Mesendoderm (in vitro differentiated cells): ENCODE measurements around the gene RPGRIP1L.
A peak's percentile ranks its signal among the peaks of the same experiment; 100 is the strongest.

ENCODE experiments used
- DNase-seq: peaks from one replicate; pipeline ENCODE4 v3.0.0; 2013
- H2AK5ac ChIP-seq: 2 replicates; pipeline ENCODE4 v1.6.1; 2013; ENCODE audit warnings: low read length, inconsistent platforms
- H2BK120ac ChIP-seq: 2 replicates; pipeline ENCODE4 v1.6.1; 2013; ENCODE audit warnings: low read depth, mild to moderate bottlenecking, low read length, moderate library complexity, mixed read lengths
- H2BK15ac ChIP-seq: replicated peaks from 2 replicates; pipeline ENCODE4 v1.6.1; 2013; ENCODE audit warnings: low read depth, mild to moderate bottlenecking, moderate library complexity
- H2BK5ac ChIP-seq: 2 replicates; pipeline ENCODE4 v1.6.1; 2013; ENCODE audit warnings: low read length, inconsistent platforms
- H3K18ac ChIP-seq: 2 replicates; pipeline ENCODE4 v1.6.1; 2013; ENCODE audit warnings: mild to moderate bottlenecking, low read length, mixed read lengths
- H3K23ac ChIP-seq: one replicate; pipeline ENCODE4 v1.6.1; 2013; ENCODE audit warnings: low read length
- H3K27ac ChIP-seq: 2 replicates; pipeline ENCODE4 v1.5.1; 2013; ENCODE audit warnings: low read depth, mild to moderate bottlenecking, inconsistent platforms, low read length, moderate library complexity
- H3K27me3 ChIP-seq: 2 replicates; pipeline ENCODE4 v1.6.1; 2013; ENCODE audit warnings: low read length, control low read depth, mild to moderate bottlenecking, inconsistent platforms; ENCODE audit not compliant: insufficient read depth, poor library complexity
- H3K36me3 ChIP-seq: 2 replicates; pipeline ENCODE4 v1.6.1; 2013; ENCODE audit warnings: low read length, inconsistent platforms; ENCODE audit not compliant: control insufficient read depth, insufficient read depth
- H3K4ac ChIP-seq: one replicate; pipeline ENCODE4 v1.6.1; 2013; ENCODE audit warnings: low read depth, mild to moderate bottlenecking, low read length, moderate library complexity
- H3K4me1 ChIP-seq: 2 replicates; pipeline ENCODE4 v1.6.1; 2013; ENCODE audit warnings: low read depth, low read length, inconsistent platforms; ENCODE audit not compliant: control insufficient read depth
- H3K4me2 ChIP-seq: 2 replicates; pipeline ENCODE4 v1.6.1; 2013; ENCODE audit warnings: low read length
- H3K4me3 ChIP-seq: 2 replicates; pipeline ENCODE4 v1.5.1; 2013; ENCODE audit warnings: mild to moderate bottlenecking, low read length
- H3K56ac ChIP-seq: one replicate; pipeline ENCODE4 v1.6.1; 2013; ENCODE audit warnings: low read length
- H3K79me1 ChIP-seq: 2 replicates; pipeline ENCODE4 v1.6.1; 2013; ENCODE audit warnings: low read length, inconsistent platforms
- H3K79me2 ChIP-seq: 2 replicates; pipeline ENCODE4 v1.6.1; 2013; ENCODE audit warnings: mild to moderate bottlenecking, low read length; ENCODE audit not compliant: control insufficient read depth, insufficient read depth
- H3K9ac ChIP-seq: 2 replicates; pipeline ENCODE4 v1.6.1; 2013; ENCODE audit warnings: low read length, inconsistent platforms
- H4K5ac ChIP-seq: one replicate; pipeline ENCODE4 v1.6.1; 2013; ENCODE audit warnings: low read length
- H4K8ac ChIP-seq: one replicate; pipeline ENCODE4 v1.6.1; 2013; ENCODE audit warnings: low read depth, mild to moderate bottlenecking, control low read depth, low read length, moderate library complexity
- whole genome bisulfite sequencing: extraction: QIAGEN DNeasy Blood & Tissue Kit; methylation state at CpG from one replicate; pipeline ENCODE4 v1.1.7; 2013; ENCODE audit warnings: low lambda C conversion rate, missing lambda C conversion rate; ENCODE audit not compliant: insufficient coverage; ENCODE audit errors: extremely low coverage; 5-methylcytosine and 5-hydroxymethylcytosine counted together

Gene RPGRIP1L

GRCh38 chr16:53620476-53620875 lies 83.2 kb downstream of the RPGRIP1L start:
- H2BK120ac ChIP-seq: no peak overlapping the region
- H3K4me2 ChIP-seq: no peak overlapping the region
- H3K56ac ChIP-seq: no peak overlapping the region
- no CpG with 5 or more reads among the region's 5 CpGs for WGBS
- no peak overlapping the region for H3K9ac ChIP-seq
- no peaks in the 10 kb centered on the region for H3K36me3 ChIP-seq
- H3K4me1 ChIP-seq: no peaks in the 10 kb centered on the region
- no peak overlapping the region for H3K18ac ChIP-seq
- no peak overlapping the region for H3K27ac ChIP-seq
- no peak overlapping the region for H4K8ac ChIP-seq
- no peak overlapping the region for H2AK5ac ChIP-seq
- H3K79me2 ChIP-seq: no peaks in the 10 kb centered on the region
- no peaks in the 10 kb centered on the region for H3K79me1 ChIP-seq
- H4K5ac ChIP-seq: no peak overlapping the region
- no peak overlapping the region for H3K23ac ChIP-seq
- no peak for DNase-seq
- no peaks in the 10 kb centered on the region for H3K27me3 ChIP-seq
- H3K4ac ChIP-seq: no peak overlapping the region
- H2BK15ac ChIP-seq: no peak overlapping the region
- no peak overlapping the region for H2BK5ac ChIP-seq
- no peak overlapping the region for H3K4me3 ChIP-seq

GRCh38 chr16:53619235-53619634 lies 84.4 kb downstream of the RPGRIP1L start:
- no peak overlapping the region for H3K4me3 ChIP-seq
- H2AK5ac ChIP-seq: no peak overlapping the region
- no peaks in the 10 kb centered on the region for H3K79me2 ChIP-seq
- H2BK120ac ChIP-seq: no peak overlapping the region
- no peak overlapping the region for H4K5ac ChIP-seq
- H3K23ac ChIP-seq: no peak overlapping the region
- no peaks in the 10 kb centered on the region for H3K79me1 ChIP-seq
- H3K4ac ChIP-seq: no peak overlapping the region
- H3K9ac ChIP-seq: no peak overlapping the region
- no peak overlapping the region for H2BK5ac ChIP-seq
- DNase-seq: no peak
- no peak overlapping the region for H3K27ac ChIP-seq
- no peak overlapping the region for H2BK15ac ChIP-seq
- WGBS: no CpG with 5 or more reads among the region's 3 CpGs
- H3K56ac ChIP-seq: no peak overlapping the region
- no peaks in the 10 kb centered on the region for H3K36me3 ChIP-seq
- no peak overlapping the region for H3K18ac ChIP-seq
- H3K4me2 ChIP-seq: no peak overlapping the region
- no peaks in the 10 kb centered on the region for H3K4me1 ChIP-seq
- no peak overlapping the region for H4K8ac ChIP-seq
- no peaks in the 10 kb centered on the region for H3K27me3 ChIP-seq

GRCh38 chr16:53614346-53614745 lies 89.3 kb downstream of the RPGRIP1L start:
- Histone ChIP-seq H3K4me2 (no peak overlapping the region), H3K18ac (no peak overlapping the region), H3K79me1 (no peaks in the 10 kb centered on the region), H4K8ac (no peak overlapping the region), H2BK120ac (no peak overlapping the region), H2BK15ac (no peak overlapping the region), H2AK5ac (no peak overlapping the region), H3K36me3 (no peaks in the 10 kb centered on the region), H3K27me3 (no peaks in the 10 kb centered on the region), H3K4me1 (no peaks in the 10 kb centered on the region), H3K9ac (no peak overlapping the region), H3K79me2 (no peaks in the 10 kb centered on the region), H3K23ac (no peak overlapping the region), H2BK5ac (no peak overlapping the region), H3K56ac (no peak overlapping the region), H3K27ac (no peak overlapping the region), H3K4ac (no peak overlapping the region), H4K5ac (no peak overlapping the region), H3K4me3 (no peak overlapping the region)
- no peak for DNase-seq
- WGBS: no CpG with 5 or more reads among the region's 1 CpG

GRCh38 chr16:53612003-53612402 lies 91.7 kb downstream of the RPGRIP1L start:
- Histone ChIP-seq H3K9ac (no peak overlapping the region), H3K23ac (no peak overlapping the region), H4K5ac (no peak overlapping the region), H3K27ac (no peak overlapping the region), H4K8ac (no peak overlapping the region), H3K79me1 (no peaks in the 10 kb centered on the region), H2AK5ac (no peak overlapping the region), H3K4ac (no peak overlapping the region), H3K36me3 (no peaks in the 10 kb centered on the region), H2BK5ac (no peak overlapping the region), H3K56ac (no peak overlapping the region), H2BK15ac (no peak overlapping the region), H3K27me3 (no peaks in the 10 kb centered on the region), H3K18ac (no peak overlapping the region), H3K4me2 (no peak overlapping the region), H3K4me3 (no peak overlapping the region), H3K79me2 (no peaks in the 10 kb centered on the region), H2BK120ac (no peak overlapping the region), H3K4me1 (no peaks in the 10 kb centered on the region)
- no CpG with 5 or more reads among the region's 3 CpGs for WGBS
- DNase-seq: no peak

GRCh38 chr16:53611179-53611696 lies 92.4 kb downstream of the RPGRIP1L start:
- WGBS: no CpG with 5 or more reads among the region's 6 CpGs
- H3K23ac ChIP-seq: no peak overlapping the region
- no peak overlapping the region for H3K27ac ChIP-seq

GRCh38 chr16:53609536-53609935 lies 94.1 kb downstream of the RPGRIP1L start:
- Histone ChIP-seq H4K8ac (no peak overlapping the region), H2BK5ac (no peak overlapping the region), H3K79me2 (no peaks in the 10 kb centered on the region), H2BK120ac (no peak overlapping the region), H2AK5ac (no peak overlapping the region), H3K79me1 (no peaks in the 10 kb centered on the region), H4K5ac (no peak overlapping the region), H3K4me3 (no peak overlapping the region), H3K27ac (no peak overlapping the region), H3K9ac (no peak overlapping the region), H2BK15ac (no peak overlapping the region), H3K27me3 (no peaks in the 10 kb centered on the region), H3K18ac (no peak overlapping the region), H3K4me1 (no peaks in the 10 kb centered on the region), H3K4me2 (no peak overlapping the region), H3K36me3 (no peaks in the 10 kb centered on the region), H3K23ac (no peak overlapping the region), H3K4ac (no peak overlapping the region), H3K56ac (no peak overlapping the region)
- no CpG with 5 or more reads among the region's 4 CpGs for WGBS
- no peak for DNase-seq

More at GRCh38 chr16:53611179-53611696, 92.4 kb downstream of the RPGRIP1L start:
- H3K4me3 ChIP-seq: no peak overlapping the region
- H3K18ac ChIP-seq: no peak overlapping the region
- no peak overlapping the region for H3K9ac ChIP-seq
- peak; percentile 93 for DNase-seq
- no peak overlapping the region for H4K8ac ChIP-seq
- H3K79me2 ChIP-seq: no peaks in the 10 kb centered on the region
- no peak overlapping the region for H2BK120ac ChIP-seq
- no peaks in the 10 kb centered on the region for H3K27me3 ChIP-seq
- H3K4me1 ChIP-seq: no peaks in the 10 kb centered on the region
- no peak overlapping the region for H4K5ac ChIP-seq
- no peaks in the 10 kb centered on the region for H3K36me3 ChIP-seq
- H3K4ac ChIP-seq: no peak overlapping the region
- H2BK5ac ChIP-seq: no peak overlapping the region
- no peak overlapping the region for H2BK15ac ChIP-seq
- no peaks in the 10 kb centered on the region for H3K79me1 ChIP-seq
- no peak overlapping the region for H3K4me2 ChIP-seq
- H2AK5ac ChIP-seq: no peak overlapping the region
- no peak overlapping the region for H3K56ac ChIP-seq
